Esophagus (tissue), 2 donors: ENCODE data around the gene POU4F1. TPM values are rescaled to one million over a fixed set of nuclear protein-coding genes. Genes with fewer than 3 reads are reported as not detected.

Experiments used
- H3K27ac ChIP-seq, 2 donors: one replicate each; pipeline ENCODE4 v1.5.1; 2013; ENCODE audit warnings: low read depth in 2 of 2, mild to moderate bottlenecking in 2 of 2, inconsistent platforms in 1 of 2, low read length in 1 of 2, moderate library complexity in 1 of 2
- H3K27me3 ChIP-seq, 2 donors: one replicate each; pipeline ENCODE4 v1.6.1; 2013; ENCODE audit warnings: low read length in 2 of 2, control low read depth in 1 of 2, mild to moderate bottlenecking in 1 of 2; ENCODE audit not compliant: insufficient read depth in 2 of 2, control insufficient read depth in 1 of 2
- H3K36me3 ChIP-seq, 2 donors: one replicate each; pipeline ENCODE4 v1.6.1; 2013; ENCODE audit warnings: low read length in 1 of 2; ENCODE audit not compliant: control insufficient read depth in 2 of 2, insufficient read depth in 2 of 2
- H3K4me1 ChIP-seq, 2 donors: one replicate each; pipeline ENCODE4 v1.6.1; 2013; ENCODE audit warnings: low read length in 1 of 2; ENCODE audit not compliant: control insufficient read depth in 2 of 2, insufficient read depth in 2 of 2
- H3K4me3 ChIP-seq, 2 donors: one replicate each; pipeline ENCODE4 v1.5.1; 2013; ENCODE audit warnings: low read length in 2 of 2, mild to moderate bottlenecking in 2 of 2, low read depth in 1 of 2, moderate library complexity in 1 of 2
- H3K9me3 ChIP-seq, 2 donors: one replicate each; pipeline ENCODE4 v1.6.1; 2013; ENCODE audit warnings: mild to moderate bottlenecking in 2 of 2, low read depth in 1 of 2, low read length in 1 of 2, moderate library complexity in 1 of 2; ENCODE audit not compliant: control insufficient read depth in 2 of 2, insufficient read depth in 1 of 2
- WGBS, 2 donors: extraction: QIAGEN DNeasy Blood & Tissue Kit; methylation state at CpG; one replicate each; pipeline ENCODE4 v1.1.7; 2013; 5-methylcytosine and 5-hydroxymethylcytosine counted together
- polyA plus RNA-seq, 2 donors: library from polyadenylated mRNA; stranded (reverse); fragments of 200-250 nt; gene quantifications; one replicate each; pipeline ENCODE4 v1.2.3, GENCODE V29; 2013
- donor health status: healthy with polysubstance abuse.
- donor health status: Bipolar disorder and iron deficiency.

Gene POU4F1
- polyA plus RNA-seq, 2 donors: 0.04 TPM

DNA sequence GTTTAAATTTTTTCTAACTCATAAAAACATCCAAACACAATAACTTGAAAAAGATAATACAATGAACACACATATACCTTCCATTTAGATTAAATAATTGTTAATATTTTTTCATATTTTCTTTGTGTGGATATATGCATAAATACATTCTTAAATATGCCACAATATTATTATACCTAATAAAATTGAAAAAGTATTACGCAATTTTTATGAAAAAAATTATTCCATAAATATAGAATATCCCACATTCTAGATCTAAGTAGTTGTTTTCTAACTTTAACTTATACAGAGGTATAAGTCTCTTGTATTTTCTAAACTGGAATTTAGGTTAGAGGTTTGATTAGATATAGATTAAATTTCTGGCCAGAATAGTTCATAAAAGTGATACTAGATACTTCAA is 34.3 kb downstream of the POU4F1 start:
- Histone ChIP-seq H3K4me3 (no peak overlapping the region), H3K9me3 (peaks cover 0 to 3% of the 10 kb centered on the region in 2 donors), H3K4me1 (no peaks in the 10 kb centered on the region), H3K36me3 (no peaks in the 10 kb centered on the region), H3K27me3 (no peaks in the 10 kb centered on the region), H3K27ac (no peak overlapping the region)
- 87 to 93% methylated on average over 1 of the region's 1 CpG for WGBS, 2 donors

DNA sequence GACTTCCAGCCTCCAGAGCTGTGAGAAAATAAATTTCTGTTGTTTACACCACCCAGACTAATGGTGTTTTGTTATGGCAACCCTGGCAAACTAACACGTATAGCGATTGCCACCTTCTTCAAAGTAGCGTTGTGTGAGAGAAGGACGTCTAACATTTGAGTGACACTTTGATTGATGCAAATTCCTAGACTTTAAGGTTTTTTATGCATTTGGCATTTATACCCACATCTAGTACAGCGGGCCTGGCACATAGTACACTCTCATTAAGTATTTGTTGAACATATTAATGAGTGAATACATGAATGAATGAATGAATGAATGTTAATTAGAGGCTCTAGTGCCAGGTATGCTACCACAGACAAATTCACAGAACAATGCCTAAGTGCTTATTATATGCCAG is 36.7 kb downstream of the POU4F1 start:
- Histone ChIP-seq H3K36me3 (no peaks in the 10 kb centered on the region), H3K4me1 (no peaks in the 10 kb centered on the region), H3K9me3 (peaks cover 0 to under 1% of the 10 kb centered on the region in 2 donors), H3K4me3 (no peak overlapping the region), H3K27me3 (no peaks in the 10 kb centered on the region), H3K27ac (no peak overlapping the region)
- 78 to 83% methylated on average over 5 of the region's 5 CpGs for WGBS, 2 donors

DNA sequence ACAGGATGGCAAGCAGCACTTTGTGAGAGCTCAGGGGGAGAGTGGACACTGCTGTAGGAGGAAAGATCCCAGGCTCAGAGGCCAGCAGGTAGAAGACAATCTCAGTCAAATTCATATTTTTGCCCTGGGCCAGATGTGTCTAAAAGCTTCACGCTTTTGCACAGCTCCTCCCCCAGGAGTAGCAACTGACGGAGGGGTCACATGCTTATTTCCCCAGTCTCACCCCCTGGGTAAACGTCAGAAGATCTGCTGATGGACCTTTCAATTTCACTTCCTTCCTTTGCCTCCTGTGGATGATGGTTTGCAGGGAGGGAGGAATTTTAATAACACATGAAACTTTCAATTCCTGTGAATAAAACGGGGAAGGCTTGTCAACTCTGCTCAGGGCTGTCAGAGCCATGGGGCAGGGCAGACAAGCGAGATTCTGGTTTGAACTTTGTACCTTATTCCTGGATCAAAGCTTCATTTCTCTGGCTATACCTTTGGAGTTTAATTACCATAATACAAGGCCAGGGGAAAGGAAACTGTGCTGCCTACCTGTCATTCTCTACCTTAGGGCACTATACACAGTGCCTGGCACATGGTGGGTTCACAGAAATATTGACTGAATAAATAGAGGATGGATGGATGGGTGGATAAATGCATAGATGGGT is 41.0 kb downstream of the POU4F1 start:
- no peaks in the 10 kb centered on the region for H3K9me3 ChIP-seq
- no peak overlapping the region for H3K4me3 ChIP-seq
- 35 to 44% methylated on average over 5 of the region's 5 CpGs for WGBS, 2 donors
- H3K4me1 ChIP-seq: no peaks in the 10 kb centered on the region
- no peaks in the 10 kb centered on the region for H3K36me3 ChIP-seq
- H3K27me3 ChIP-seq: no peaks in the 10 kb centered on the region
- no peak overlapping the region for H3K27ac ChIP-seq

Other genes starting within 250 kb of the POU4F1 start
- gene OBI1, start 55.6 kb upstream of the POU4F1 start, polyA plus RNA-seq: 1 to 10 TPM; 1.2 to 3.3 TPM